Effector memory CD8-positive, alpha-beta T cell (primary cell): ENCODE results near the gene RHD.
A peak's percentile ranks its signal among the peaks of the same experiment; 100 is the strongest.
"Not testable (repeated sequence)": the region's sequence is repeated elsewhere in the genome, so short reads cannot be mapped to it uniquely, and the experiment has no call there.

Source experiments
- ATAC-seq: fragments of 150-1000 bp; cut with Tn5 transposase; replicated peaks from 2 replicates; pipeline ENCODE4 v1.10.0; 2021; ENCODE audit warnings: mild to moderate bottlenecking, moderate library complexity
- DNase-seq, 3 experiments: peaks; one replicate each; pipeline ENCODE4 v3.0.0; 2021
- H3K27ac Mint-ChIP-seq, 2 donors: one replicate each; pipeline ENCODE4 v1.8.0; 2022; ENCODE audit warnings: mild to moderate bottlenecking in 2 of 2, mixed read lengths in 2 of 2, moderate library complexity in 2 of 2
- H3K27me3 Mint-ChIP-seq, 2 donors: one replicate each; pipeline ENCODE4 v1.8.0; 2022; ENCODE audit warnings: mixed read lengths in 2 of 2
- H3K36me3 Mint-ChIP-seq: one replicate; pipeline ENCODE4 v1.8.0; 2022; ENCODE audit warnings: mild to moderate bottlenecking, moderate library complexity, mixed read lengths; ENCODE audit not compliant: insufficient read depth
- H3K4me1 Mint-ChIP-seq, 2 donors: one replicate each; pipeline ENCODE4 v1.8.0; 2022; ENCODE audit warnings: low read depth in 2 of 2, mixed read lengths in 2 of 2
- H3K4me3 Mint-ChIP-seq, 2 donors: one replicate each; pipeline ENCODE4 v1.8.0; 2022; ENCODE audit warnings: mild to moderate bottlenecking in 2 of 2, mixed read lengths in 2 of 2, moderate library complexity in 2 of 2
- H3K9me3 Mint-ChIP-seq, 2 donors: one replicate each; pipeline ENCODE4 v1.8.0; 2022; ENCODE audit warnings: mixed read lengths in 2 of 2

Gene RHD

GRCh38 chr1:25302330-25302729, 30.0 kb downstream of the RHD start:
- not testable (repeated sequence) for H3K9me3 Mint-ChIP-seq, H3K4me1 Mint-ChIP-seq, DNase-seq, H3K36me3 Mint-ChIP-seq, H3K27me3 Mint-ChIP-seq, ATAC-seq, H3K4me3 Mint-ChIP-seq
- peak overlapping the region; percentile 5 to 79 for H3K27ac Mint-ChIP-seq

- DNase-seq, H3K4me3 Mint-ChIP-seq, H3K9me3 Mint-ChIP-seq, H3K27me3 Mint-ChIP-seq, H3K36me3 Mint-ChIP-seq, ATAC-seq: not testable (repeated sequence)
- H3K4me1 Mint-ChIP-seq: peaks cover 3 to 13% of the 10 kb centered on the region in 2 donors
- peak overlapping the region in 1 of 2 donors; percentile 6 for H3K27ac Mint-ChIP-seq
Observed at GRCh38 chr1:25304936-25305335, 32.6 kb downstream of the RHD start.

DNA sequence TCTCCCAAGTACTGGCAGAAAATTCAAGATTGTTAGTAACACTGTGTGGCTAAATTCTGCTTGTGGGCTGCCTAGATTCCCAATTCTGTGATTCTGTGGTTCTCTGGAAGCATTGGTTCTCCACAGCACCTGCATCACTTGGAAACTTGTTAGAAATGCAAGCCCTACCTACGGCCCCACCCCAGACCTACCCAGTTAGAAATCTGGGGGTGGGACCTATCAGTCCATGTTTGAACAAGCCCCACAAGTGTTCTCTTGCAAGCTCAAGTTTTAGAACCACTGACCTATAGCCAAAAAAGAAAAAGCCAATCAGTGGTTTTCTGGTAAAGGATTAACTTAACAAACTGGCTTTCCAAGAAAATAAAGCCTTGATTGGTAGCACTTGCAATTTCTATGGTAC, 35.9 kb downstream of the RHD start:
- H3K27me3 Mint-ChIP-seq, H3K27ac Mint-ChIP-seq, DNase-seq, H3K9me3 Mint-ChIP-seq, H3K36me3 Mint-ChIP-seq, H3K4me3 Mint-ChIP-seq, H3K4me1 Mint-ChIP-seq, ATAC-seq: not testable (repeated sequence)

GRCh38 chr1:25309085-25309484, 36.8 kb downstream of the RHD start:
- H3K9me3 Mint-ChIP-seq, H3K4me3 Mint-ChIP-seq, DNase-seq, H3K4me1 Mint-ChIP-seq, H3K27me3 Mint-ChIP-seq, H3K36me3 Mint-ChIP-seq: not testable (repeated sequence)
- H3K27ac Mint-ChIP-seq: peak overlapping the region in 1 of 2 donors; percentile 46
- peak; percentile 57 for ATAC-seq

- Mint-ChIP-seq H3K36me3 (peaks cover 13% of the 10 kb centered on the region), H3K27ac (peak overlapping the region in 1 of 2 donors; percentile 53)
- not testable (repeated sequence) for H3K27me3 Mint-ChIP-seq, DNase-seq, H3K9me3 Mint-ChIP-seq, H3K4me1 Mint-ChIP-seq, ATAC-seq, H3K4me3 Mint-ChIP-seq
Observed at GRCh38 chr1:25309486-25309885, 37.2 kb downstream of the RHD start.

DNA sequence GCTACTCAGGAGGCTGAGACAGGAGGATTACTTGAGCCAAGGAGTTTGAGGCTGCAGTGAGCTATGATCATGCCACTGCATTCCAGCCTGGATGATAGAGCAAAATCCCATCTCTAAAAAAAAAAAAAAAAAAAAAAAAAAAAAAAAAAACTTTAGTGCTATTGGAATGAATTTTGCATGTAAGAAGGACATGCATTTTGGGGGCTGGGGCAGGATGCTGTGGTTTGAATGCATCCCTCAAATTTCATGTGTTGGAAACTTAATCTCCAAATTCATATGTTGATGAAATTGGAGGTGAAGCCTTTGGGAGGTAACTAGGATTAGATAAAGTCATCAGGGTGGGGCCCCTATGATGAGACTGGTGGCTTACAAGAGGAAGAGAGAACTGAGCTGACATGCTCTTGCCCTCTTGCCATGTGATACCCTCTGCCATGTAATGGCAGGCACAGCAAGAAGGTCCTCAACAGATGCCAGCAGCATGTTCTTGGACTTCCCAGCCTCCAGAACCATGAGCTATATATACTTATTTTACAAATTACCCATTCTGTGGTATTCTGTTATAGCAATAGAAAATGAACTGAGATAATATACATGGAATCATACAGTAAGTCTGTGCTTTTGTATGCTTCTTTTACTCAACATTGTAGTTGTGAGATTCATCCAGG, 40.6 kb downstream of the RHD start:
- not testable (repeated sequence) for H3K27me3 Mint-ChIP-seq, H3K9me3 Mint-ChIP-seq, DNase-seq, H3K27ac Mint-ChIP-seq, ATAC-seq, H3K4me3 Mint-ChIP-seq, H3K4me1 Mint-ChIP-seq
- H3K36me3 Mint-ChIP-seq: peaks cover 16% of the 10 kb centered on the region

DNA sequence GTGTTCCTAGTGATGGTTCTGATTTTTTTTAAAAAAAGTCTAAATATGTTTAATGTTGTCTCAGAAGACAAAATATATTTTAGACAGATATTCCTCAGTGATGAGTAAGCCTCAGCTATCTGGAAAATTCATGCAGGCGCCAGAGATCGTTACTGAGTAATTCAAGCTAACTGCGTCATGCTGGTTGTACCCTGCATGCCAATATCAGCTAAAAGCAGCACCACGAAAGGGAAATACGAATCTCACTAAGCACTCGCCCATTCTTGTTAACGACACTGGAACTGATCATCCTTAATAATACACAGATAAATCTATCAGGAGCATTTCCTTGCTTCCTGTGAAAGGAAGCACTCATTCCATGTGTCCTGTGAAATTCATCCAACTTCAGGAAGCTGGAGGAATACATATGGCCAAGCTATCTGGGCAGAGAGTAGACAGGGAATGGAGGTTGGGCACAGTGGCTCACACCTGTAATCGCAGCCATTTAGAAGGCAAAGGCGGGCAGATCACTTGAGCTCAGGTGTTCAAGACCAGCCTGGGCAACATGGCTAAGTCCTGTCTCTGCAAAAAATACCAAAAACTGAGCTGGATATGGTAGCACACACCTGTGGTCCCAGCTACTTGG, 48.1 kb downstream of the RHD start:
- DNase-seq, H3K9me3 Mint-ChIP-seq: not testable (repeated sequence)
- H3K27ac Mint-ChIP-seq: peak overlapping the region in 1 of 2 donors; percentile 78

GRCh38 chr1:25322127-25322526, 49.8 kb downstream of the RHD start:
- not testable (repeated sequence) for H3K27me3 Mint-ChIP-seq, H3K27ac Mint-ChIP-seq, H3K4me3 Mint-ChIP-seq, ATAC-seq, H3K9me3 Mint-ChIP-seq, H3K4me1 Mint-ChIP-seq, DNase-seq
- H3K36me3 Mint-ChIP-seq: peaks cover 11% of the 10 kb centered on the region

More for the DNA sequence above, 48.1 kb downstream of the RHD start:
- H3K27me3 Mint-ChIP-seq, H3K4me1 Mint-ChIP-seq, ATAC-seq, H3K4me3 Mint-ChIP-seq: not testable (repeated sequence)
- peaks cover 14% of the 10 kb centered on the region for H3K36me3 Mint-ChIP-seq

GRCh38 chr1:25324407-25324806, 52.1 kb downstream of the RHD start:
- not testable (repeated sequence) for H3K27ac Mint-ChIP-seq, H3K9me3 Mint-ChIP-seq

DNA sequence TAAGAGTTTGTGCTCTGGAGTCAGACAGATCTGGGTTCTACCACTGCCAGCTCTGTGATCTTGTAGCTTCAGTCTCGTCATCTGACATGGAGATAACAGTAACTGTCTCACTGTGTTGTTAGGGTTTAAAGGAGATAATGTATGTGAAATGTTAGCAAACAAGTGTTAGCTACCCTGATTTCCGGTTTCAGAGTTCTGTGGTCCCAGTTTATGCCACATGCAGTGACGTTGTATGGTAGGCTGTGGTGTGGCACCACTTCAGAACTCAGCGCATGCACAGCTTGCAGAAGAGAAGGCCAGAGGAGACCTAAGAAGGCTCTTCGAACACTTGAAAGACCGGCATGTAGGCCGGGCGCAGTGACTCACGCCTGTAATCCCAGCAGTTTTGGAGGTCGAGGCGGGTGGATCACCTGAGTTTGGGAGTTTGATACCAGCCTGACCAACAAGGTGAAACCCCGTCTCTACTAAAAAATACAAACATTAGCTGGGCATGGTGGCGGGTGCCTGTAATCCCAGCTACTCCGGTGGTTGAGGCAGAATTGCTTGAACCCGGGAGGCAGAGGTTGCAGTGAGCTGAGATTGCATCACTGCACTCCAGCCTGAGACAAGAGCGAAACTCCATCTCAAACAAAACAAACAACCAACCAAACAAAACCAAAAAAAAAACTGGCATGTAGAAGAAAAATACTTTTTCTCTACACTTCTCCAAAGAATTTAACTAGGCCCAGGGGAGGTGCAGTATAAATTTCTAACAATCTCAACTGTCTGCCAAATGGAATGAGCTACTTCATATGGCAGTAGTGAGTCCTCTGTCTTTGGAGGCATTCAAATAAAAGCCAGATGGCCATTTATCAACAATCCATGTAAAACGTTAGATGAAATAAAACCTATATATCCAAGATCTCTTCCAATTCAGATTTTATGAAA, 55.8 kb downstream of the RHD start:
- not testable (repeated sequence) for DNase-seq, H3K9me3 Mint-ChIP-seq, H3K27ac Mint-ChIP-seq, H3K27me3 Mint-ChIP-seq, H3K4me3 Mint-ChIP-seq
- ATAC-seq: peak; percentile 91
- H3K4me1 Mint-ChIP-seq: peaks cover 20 to 21% of the 10 kb centered on the region in 2 donors
- H3K36me3 Mint-ChIP-seq: peaks cover 33% of the 10 kb centered on the region

More at GRCh38 chr1:25324407-25324806, 52.1 kb downstream of the RHD start:
- not testable (repeated sequence) for H3K4me3 Mint-ChIP-seq, ATAC-seq, DNase-seq, H3K36me3 Mint-ChIP-seq, H3K27me3 Mint-ChIP-seq, H3K4me1 Mint-ChIP-seq

GRCh38 chr1:25328791-25329185, 56.5 kb downstream of the RHD start:
- H3K4me1 Mint-ChIP-seq: peaks cover 26 to 27% of the 10 kb centered on the region in 2 donors
- not testable (repeated sequence) for H3K27me3 Mint-ChIP-seq, H3K4me3 Mint-ChIP-seq, DNase-seq, ATAC-seq, H3K27ac Mint-ChIP-seq, H3K9me3 Mint-ChIP-seq
- peaks cover 39% of the 10 kb centered on the region for H3K36me3 Mint-ChIP-seq

- H3K4me1 Mint-ChIP-seq: peaks cover 28 to 33% of the 10 kb centered on the region in 2 donors
- peak overlapping the region; percentile 61 to 69 for H3K4me3 Mint-ChIP-seq
- not testable (repeated sequence) for DNase-seq, H3K9me3 Mint-ChIP-seq, H3K27me3 Mint-ChIP-seq, ATAC-seq
- peaks cover 39% of the 10 kb centered on the region for H3K36me3 Mint-ChIP-seq
- peak overlapping the region; percentile 90 to 94 for H3K27ac Mint-ChIP-seq
Observed at GRCh38 chr1:25329336-25329735, 57.0 kb downstream of the RHD start.

- Mint-ChIP-seq H3K4me1 (peaks cover 32 to 37% of the 10 kb centered on the region in 2 donors), H3K4me3 (peak overlapping the region; percentile 61 to 69), H3K36me3 (peaks cover 39% of the 10 kb centered on the region), H3K27ac (peak overlapping the region; percentile 90 to 94)
- ATAC-seq: peak; percentile 35
- H3K9me3 Mint-ChIP-seq, DNase-seq, H3K27me3 Mint-ChIP-seq: not testable (repeated sequence)
Observed at GRCh38 chr1:25329950-25330349, 57.6 kb downstream of the RHD start.
